ENCODE measurements around the gene C9orf78. TPM values are rescaled to one million over a fixed set of nuclear protein-coding genes. Genes with fewer than 3 reads are reported as not detected.

C9orf78 gene
- total RNA-seq, 1 experiment from 2014 or later: 37.5 TPM

- no CpG with 5 or more reads among the region's 11 CpGs for WGBS (ENCODE audit: extremely low coverage, insufficient read length, low lambda C conversion rate)
- Histone ChIP-seq H2BK120ac (ENCODE audit: low read depth, low read length, poor library complexity, severe bottlenecking) (no peak overlapping the region), H3K9ac (ENCODE audit: extremely low read depth, insufficient read length, low read length) (no peak overlapping the region)
Measured at GRCh38 chr9:129815278-129815677, 19.8 kb downstream of the C9orf78 start.

More at GRCh38 chr9:129815278-129815677, 19.8 kb downstream of the C9orf78 start:
- Histone ChIP-seq H2BK12ac (ENCODE audit: insufficient read length, low read depth, low read length) (no peak overlapping the region), H4K8ac (replicated peaks; ENCODE audit: insufficient read length, low read depth, low read length) (no peak overlapping the region), H3K79me1 (ENCODE audit: insufficient read depth, low read depth, low read length, poor library complexity, severe bottlenecking) (no peaks in the 10 kb centered on the region), H2BK5ac (ENCODE audit: insufficient read length, low read length) (no peak overlapping the region), H3K14ac (ENCODE audit: insufficient read depth, low read length) (no peak overlapping the region), H3K27me3 (ENCODE audit: insufficient read depth, low read length) (no peaks in the 10 kb centered on the region), H3K23ac (ENCODE audit: insufficient read length, low read depth, low read length) (no peak overlapping the region), H3K4ac (ENCODE audit: low read depth, low read length) (no peak overlapping the region), H2BK20ac (ENCODE audit: low read depth, low read length, poor library complexity, severe bottlenecking) (no peak overlapping the region), H4K91ac (ENCODE audit: insufficient read length, low read depth, low read length) (no peak overlapping the region), H3K56ac (ENCODE audit: insufficient read length, low read depth, low read length) (no peak overlapping the region), H3K79me2 (ENCODE audit: insufficient read depth, low read length) (no peaks in the 10 kb centered on the region), H4K5ac (ENCODE audit: insufficient read length, low read depth, low read length) (no peak overlapping the region), H3K23me2 (ENCODE audit: insufficient read length, low read depth, low read length, poor library complexity, severe bottlenecking) (no peaks in the 10 kb centered on the region), H2AK5ac (ENCODE audit: insufficient read length, low read length) (no peak overlapping the region), H3T11ph (ENCODE audit: low read length) (no peak overlapping the region), H3K27ac (ENCODE audit: insufficient read length, low read depth, low read length) (no peak overlapping the region), H3K18ac (ENCODE audit: insufficient read length, low read depth, low read length) (no peak overlapping the region), H4K20me1 (ENCODE audit: control insufficient read depth, insufficient read depth, insufficient read length) (no peaks in the 10 kb centered on the region), H3K4me1 (ENCODE audit: insufficient read depth, low read length) (no peaks in the 10 kb centered on the region), H2BK15ac (ENCODE audit: low read depth, low read length) (no peak overlapping the region), H3K4me2 (ENCODE audit: insufficient read depth, insufficient read length, low read length) (no peak overlapping the region), H3K9me3 (ENCODE audit: control insufficient read depth, low read depth, low read length) (no peaks in the 10 kb centered on the region), H2AFZ (ENCODE audit: low read length) (no peak overlapping the region)
- DNase-seq: no peak
- Mint-ChIP-seq H3K4me3 (no peak overlapping the region), H3K36me3 (ENCODE audit: insufficient read depth in 1 of 3, low read depth in 3 of 3) (peaks cover 32 to 87% (median 69%) of the 10 kb centered on the region in 3 experiments), H3K4me1 (no peaks in the 10 kb centered on the region), H3K27me3 (ENCODE audit: low read depth) (no peaks in the 10 kb centered on the region; the same call in 1 of the 2 replicates), H3K9me3 (no peaks in the 10 kb centered on the region), H3K27ac (peak overlapping the region in 2 of 3 experiments; percentile 30 to 69; a peak in 2 of 7 replicates)
- no peak for TF ChIP-seq CTCF (conservative IDR thresholded peaks at IDR 0.05)
